Stimulated activated CD4-positive, alpha-beta T cell treated with anti-CD3 and anti-CD28 coated beads, Interleukin-12 subunit alpha, Interleukin-12 subunit beta, amount 100 ng/mL, for 4 hours (primary cell): Measurements from ENCODE around the gene MYB.
"Not testable (repeated sequence)": the region's sequence is repeated elsewhere in the genome, so short reads cannot be mapped to it uniquely, and the experiment has no call there.

ENCODE experiments used
- DNase-seq: peaks from one replicate; pipeline ENCODE4 v3.0.0-alpha.2; 2020

MYB gene

GRCh38 chr6:135225911-135226310, 44.8 kb downstream of the MYB start:
- DNase-seq: no peak

DNA sequence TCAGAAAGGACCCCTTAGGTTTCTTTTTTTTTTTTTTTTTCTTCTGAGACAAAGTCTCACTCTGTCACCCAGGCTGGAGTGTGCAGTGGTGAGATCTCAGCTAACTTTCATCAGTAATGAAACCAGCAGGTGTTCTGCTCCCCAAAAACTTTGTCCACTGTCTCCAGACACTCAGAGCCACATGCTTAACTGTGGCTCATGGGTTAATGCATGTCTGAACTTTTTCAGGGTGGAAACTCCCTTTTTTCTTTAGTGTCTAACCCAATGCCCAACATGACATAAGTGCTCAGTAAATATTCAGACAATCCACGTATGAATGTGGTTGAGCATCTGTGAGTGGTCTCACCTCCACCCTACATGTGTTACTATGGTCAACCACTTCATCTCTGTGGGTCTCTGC, 45.4 kb downstream of the MYB start:
- DNase-seq: no peak

- DNase-seq: no peak
These were observed 46.2 kb downstream of the MYB start for GRCh38 chr6:135227349-135227748.

- DNase-seq: no peak
These were observed 46.6 kb downstream of the MYB start for GRCh38 chr6:135227758-135228157.

- DNase-seq: no peak
These were observed 47.4 kb downstream of the MYB start for GRCh38 chr6:135228486-135228885.

DNA sequence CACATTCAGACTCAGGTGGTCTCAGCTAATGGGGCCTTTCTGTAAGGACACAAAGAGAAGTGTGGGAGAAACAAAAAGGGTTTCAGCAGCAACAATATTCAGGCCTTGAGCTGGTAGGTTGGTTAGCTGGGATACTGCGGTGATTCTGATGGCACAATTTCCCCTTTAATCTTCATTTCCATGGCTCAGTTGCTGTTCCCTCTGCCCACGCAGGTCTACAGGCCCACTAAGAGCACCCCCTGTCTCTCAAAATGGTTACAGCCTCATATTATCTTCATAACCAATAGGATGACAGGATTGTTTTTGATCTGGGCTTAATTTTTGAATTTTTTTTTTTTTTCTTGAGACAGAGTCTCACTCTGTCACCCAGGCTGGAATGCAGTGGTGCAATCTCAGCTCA, 48.9 kb downstream of the MYB start:
- DNase-seq: no peak

DNA sequence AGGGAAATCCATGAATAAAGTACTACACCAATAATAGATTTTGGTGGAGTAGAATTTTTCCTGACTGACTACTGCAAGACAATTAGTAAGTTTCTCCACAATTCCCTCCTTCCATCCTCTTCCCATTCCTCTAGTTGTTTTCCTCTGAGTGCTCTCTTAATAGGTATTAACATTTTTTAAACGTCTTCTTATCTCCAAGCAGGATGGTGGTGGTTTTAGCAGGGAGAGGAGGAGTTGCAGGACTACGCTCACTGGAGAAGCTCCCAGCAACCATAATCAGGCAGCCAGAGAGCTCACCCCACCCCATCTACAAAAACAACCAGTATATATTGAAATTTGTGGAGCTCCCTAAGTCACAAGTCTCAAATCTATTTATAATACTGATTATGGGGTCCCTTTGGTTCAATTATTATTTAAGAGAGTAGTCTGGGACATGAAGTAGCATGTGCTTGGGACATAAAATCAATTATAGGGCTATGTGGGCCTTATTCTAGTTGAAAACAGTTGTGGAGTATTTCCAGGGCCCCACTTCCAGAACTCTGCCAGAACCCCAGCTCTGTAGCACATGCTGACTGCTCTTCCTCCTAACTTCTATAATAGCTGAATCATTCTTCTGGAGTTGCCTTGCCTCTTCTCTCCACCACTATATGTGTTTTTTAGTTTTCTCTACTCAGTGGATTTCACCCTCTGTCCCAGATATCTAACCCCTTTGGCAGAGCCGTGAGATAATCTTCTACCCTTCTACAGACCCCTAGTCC, 49.8 kb downstream of the MYB start:
- no peak for DNase-seq

DNA sequence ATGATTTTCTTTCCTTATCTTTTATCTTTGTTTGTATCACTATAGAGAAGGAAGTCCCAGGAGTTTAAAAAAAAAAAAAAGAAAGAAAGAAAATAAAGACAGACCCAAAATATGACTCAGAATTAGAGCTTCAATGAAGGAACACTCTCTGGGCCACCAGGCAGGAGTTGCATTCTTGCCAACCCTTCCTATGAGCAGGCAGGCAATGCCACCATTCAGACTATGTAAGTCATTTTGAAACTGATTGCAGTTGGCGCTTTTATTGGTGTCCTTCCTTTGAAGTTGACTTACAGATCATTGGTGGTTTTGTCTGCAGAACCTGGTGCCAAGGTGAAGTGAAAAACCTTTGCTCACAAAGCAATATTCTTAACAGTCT, 50.3 kb downstream of the MYB start:
- no peak for DNase-seq

DNA sequence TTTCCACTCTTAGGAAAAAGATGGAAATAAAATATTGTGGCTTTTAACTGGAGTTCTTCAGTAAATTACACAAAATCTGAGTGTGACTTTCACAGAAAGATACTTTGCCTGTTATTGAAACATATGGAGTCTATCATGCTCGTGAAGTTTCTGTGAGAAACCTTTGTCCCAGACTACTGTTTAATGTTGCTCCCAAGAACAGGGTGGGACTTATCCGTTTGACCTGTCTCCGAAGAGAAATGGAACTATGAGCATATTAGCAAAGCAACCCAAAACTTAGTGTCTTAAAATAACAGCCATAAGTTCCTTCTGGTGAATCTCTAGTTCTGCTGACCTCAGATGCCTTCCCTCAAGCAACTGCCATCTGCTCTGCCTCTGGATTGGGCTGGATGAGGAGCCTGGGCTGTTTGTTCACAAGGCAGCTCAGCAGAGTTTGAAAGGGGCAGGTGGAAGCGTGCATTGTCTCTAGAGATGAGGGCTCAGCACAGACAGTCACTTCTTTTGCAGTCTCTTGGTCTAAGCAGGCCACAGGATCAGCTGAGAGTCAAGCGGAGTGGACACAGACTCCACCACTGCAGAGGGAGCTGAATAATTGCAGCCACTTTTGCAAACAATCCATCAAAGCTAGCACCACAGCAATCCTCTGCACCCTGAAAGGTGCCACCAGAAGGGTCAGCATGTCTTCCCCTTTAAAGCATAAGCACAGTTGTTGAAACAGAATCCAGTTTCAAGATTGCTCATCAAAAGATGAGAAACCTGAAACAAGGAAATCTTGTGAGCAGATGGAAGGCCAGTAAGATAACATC, 52.8 kb downstream of the MYB start:
- DNase-seq: no peak

DNA sequence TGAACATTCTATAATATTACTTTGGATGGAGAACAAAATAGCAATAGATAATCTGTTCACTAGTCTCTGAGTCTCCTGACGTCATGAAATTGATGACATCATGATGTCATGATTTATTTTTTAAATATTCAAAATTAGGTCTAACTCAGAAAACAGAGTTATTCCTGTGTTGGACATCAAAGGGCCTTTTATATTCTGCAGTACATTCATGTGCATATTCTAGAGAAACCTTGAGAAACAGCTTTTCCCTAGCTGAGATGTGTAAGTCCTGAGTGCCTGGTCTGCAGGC, 53.3 kb downstream of the MYB start:
- DNase-seq: no peak

- no peak for DNase-seq
These were observed 54.6 kb downstream of the MYB start for GRCh38 chr6:135235716-135236115.

- no peak for DNase-seq
These were observed 55.2 kb downstream of the MYB start for GRCh38 chr6:135236319-135236718.

DNA sequence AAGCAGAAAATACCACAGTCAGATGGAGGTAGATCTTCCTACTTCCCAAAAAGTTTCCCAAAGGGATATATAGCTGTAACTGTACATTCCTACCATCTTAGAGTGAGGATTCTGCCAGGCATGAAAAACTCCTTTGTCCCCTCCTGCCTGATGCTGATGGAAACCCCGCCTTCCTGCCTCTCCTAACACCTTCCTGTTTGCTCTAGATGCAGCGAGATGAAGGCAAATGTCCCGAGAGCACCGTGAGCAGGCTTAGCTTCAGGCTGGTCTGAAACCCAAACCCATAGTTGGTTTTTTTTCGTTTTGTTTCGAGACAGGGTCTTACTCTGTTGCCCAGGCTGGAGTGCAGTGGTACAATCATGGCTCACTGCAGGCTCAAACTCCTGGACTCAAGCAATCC, 55.6 kb downstream of the MYB start:
- DNase-seq: no peak

DNA sequence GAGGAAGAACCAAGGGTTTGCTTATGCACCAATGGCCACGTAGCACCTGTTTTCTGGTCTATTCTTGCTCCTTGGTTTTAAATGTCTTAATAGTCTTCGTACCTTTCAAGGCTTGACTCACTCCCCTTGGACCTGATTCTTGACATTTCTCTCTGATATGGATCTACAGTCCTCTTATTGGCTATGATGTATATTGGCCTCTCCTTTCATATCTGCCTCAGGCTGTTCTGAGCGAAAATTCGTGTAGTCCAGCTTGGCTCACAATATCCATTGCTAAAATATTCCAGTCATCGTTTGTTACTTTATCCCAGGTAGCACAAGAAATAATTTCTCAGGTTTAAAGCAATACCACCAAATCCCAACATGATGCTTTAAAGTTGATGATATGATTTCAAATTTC, 59.6 kb downstream of the MYB start:
- no peak for DNase-seq

DNA sequence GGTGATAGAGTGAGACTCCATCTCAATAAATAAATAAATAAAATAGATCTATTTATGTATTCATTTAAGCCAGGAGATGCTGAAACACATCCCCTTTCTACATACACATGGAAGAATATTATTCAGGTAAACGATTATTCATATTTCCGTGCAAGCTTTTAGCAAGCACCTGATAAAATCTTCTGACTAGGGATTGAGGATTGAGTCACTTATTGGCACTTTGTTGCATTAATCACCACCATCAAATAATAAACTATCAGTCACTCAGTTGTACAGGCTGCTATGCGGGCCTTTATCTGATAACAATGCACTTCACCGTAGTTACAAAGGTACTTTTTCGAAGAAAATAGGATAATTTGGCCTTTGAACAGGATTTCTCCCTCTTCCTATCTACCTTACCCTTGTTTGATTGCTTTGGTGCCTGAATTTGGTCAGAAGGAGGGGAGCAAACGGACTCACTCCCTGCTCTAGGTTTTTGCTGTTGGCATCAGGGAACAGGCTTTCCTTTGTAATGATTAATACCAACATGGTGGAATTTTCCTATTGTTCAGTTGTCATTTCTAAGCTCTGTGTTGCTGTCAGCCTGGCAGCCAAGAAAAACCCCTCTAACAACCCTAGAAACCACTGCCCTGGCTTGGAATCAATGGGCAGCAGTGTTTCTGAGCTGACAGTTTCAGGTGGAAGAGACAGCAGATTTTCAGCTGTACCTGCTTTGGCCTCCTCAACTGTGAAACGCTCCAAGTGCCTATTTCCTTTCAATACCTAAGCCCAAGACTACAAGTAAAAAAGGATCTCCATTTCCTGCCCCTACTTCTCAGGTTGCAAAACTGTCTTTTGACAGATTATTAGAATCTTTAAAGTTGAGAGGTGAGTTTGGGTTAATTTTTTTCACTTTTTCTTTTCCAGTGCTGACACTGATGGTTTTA, 63.0 kb downstream of the MYB start:
- no peak for DNase-seq

GRCh38 chr6:135244805-135245204, 63.7 kb downstream of the MYB start:
- no peak for DNase-seq

DNA sequence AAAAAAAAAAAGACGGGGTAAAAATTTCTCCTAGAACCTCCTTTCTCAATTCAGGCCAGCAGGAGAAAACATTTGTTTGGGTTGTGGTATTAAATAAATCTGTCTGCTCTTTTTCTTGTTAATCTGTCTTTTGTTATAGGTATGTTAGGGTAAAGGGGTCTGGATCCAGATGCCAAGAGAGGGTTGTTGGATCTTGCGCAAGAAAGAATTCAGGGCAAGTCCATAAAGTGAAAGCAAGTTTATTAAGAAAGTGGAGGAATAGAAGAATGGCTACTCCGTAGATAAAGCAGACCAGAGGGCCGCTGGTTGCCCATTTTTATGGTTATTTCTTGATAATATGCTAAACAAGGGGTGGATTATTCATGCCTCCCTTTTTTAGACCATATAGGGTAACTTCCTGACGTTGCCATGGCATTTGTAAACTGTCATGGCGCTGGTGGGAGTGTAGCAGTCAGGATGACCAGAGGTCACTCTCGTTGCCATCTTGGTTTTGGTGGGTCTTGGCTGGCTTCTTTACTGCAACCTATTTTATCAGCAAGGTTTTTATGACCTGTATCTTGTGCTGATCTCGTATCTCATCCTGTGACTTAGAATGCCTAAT, 65.4 kb downstream of the MYB start:
- not testable (repeated sequence) for DNase-seq

GRCh38 chr6:135250234-135250633, 69.1 kb downstream of the MYB start:
- DNase-seq: no peak

DNA sequence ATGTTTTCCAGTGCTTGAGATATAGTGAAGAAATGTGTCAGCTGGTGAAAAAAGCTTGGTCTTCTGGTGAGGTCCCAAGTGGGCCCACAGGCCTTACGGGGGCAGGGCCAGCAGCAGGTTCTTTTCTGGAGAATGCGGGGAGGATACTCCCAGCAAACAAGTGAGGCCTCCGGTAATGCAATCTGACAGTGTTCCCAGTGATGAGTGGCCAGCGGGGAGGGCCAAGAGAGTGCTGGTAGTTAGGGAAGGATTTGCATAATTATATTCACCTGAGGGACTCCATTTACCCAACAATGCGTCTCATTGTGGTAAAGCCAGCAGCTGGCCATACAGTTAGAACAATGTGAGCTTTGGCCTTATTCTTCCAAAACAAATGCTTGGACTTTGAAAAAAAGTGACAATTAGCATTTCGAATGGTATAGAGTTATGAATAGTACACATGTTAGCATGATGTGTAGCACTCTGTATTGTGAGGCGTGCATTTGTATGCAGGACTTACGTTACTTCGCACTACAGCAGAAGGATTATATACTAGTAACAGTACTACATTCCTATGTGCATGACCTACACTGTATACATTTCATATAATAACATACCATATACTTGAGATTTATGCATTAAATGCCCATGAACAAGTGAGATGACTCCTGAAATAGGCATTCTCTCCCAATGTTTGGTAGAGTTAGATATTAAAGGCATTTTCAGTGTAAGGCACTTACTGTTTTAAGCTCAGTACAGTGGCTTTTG, 69.8 kb downstream of the MYB start:
- DNase-seq: no peak

DNA sequence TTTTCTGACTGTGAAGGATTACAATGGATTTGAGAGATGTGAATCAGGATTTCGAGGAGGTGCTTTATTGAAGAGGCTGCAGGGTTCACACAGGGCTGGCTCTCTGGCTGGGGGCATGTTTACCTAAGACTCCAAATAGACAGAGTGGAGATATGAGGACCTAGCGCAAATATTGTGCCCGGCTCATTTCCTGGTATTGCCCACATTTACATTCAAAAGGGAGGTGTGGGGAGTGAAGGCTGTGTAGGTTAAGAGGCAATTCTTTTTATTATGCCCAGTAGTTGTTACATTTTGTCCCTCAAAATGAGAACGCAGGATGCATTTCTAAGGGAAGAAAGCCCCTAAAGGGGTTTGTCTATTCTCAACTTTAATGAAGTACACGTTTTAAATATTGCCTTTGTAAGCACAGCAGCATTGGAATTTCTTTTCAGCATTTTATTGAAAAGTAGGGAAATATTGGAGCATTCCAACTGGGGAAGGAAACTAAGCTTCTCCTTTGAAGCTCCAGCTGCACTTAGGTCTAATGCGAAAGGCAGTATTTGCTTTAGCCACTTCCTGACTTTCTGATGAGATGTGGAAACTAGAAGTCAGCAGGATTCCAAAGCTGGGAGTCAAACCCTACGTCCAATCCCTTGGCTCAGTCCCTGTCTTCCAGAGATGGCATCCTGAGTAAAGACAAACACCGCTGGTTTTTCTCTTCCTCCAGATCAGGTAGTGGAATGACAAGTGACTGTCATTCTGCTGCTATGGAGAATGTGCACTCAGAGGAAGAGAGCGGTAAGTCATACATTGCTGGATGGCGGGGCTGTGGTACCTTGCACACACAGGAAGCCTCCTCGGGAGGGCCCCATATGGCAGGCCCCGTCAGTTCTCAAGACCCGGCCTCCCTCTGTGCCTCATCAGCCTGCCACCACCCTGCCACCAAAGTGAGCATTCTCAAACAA, 70.7 kb downstream of the MYB start:
- DNase-seq: no peak

DNA sequence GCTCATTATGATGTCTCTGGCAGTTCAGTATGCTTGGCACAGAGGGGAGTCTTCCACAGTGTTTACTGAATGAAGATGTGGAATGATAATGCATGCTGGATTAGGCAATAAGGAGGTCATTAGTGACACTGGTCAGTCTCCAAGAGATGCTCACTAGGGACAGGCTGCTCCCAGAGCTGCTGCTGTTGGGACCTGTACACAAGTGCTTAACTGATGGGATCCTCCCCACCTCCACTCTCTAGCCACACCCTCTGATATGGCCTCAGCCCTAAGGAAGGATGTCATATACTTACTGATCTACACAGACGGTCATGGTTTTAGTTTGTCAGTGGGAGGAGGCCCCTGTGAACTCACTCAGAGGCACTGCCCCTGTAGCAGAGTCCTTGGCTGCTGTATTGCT, 73.4 kb downstream of the MYB start:
- no peak for DNase-seq
